ENCODE data around the gene AIFM3.

The AIFM3 gene

GRCh38 chr22:21010426-21011113, 43.5 kb downstream of the AIFM3 start:
- no peak for DNase-seq

GRCh38 chr22:21012446-21013407, 45.7 kb downstream of the AIFM3 start:
- no peak for DNase-seq

- no peak for DNase-seq
Measured at GRCh38 chr22:21013657-21014201, 46.7 kb downstream of the AIFM3 start.

- peak; percentile 86 for DNase-seq
Measured at GRCh38 chr22:21014202-21014725, 47.2 kb downstream of the AIFM3 start.

GRCh38 chr22:21014726-21015465, 47.8 kb downstream of the AIFM3 start, which contains the start of gene P2RX6:
Gene P2RX6, plus strand, starts transcription at chr22:21015165. Its CDS starts 10 bp downstream, at chr22:21015175.
- peak; percentile 47 for DNase-seq

GRCh38 chr22:21015466-21016006, 48.5 kb downstream of the AIFM3 start:
- DNase-seq: no peak

- no peak for DNase-seq
Measured at GRCh38 chr22:21016644-21017420, 49.8 kb downstream of the AIFM3 start.

- no peak for DNase-seq
Measured at GRCh38 chr22:21018314-21018713, 51.3 kb downstream of the AIFM3 start.

- DNase-seq: no peak
Measured at GRCh38 chr22:21020802-21021429, 53.9 kb downstream of the AIFM3 start.

GRCh38 chr22:21022507-21022906, 55.5 kb downstream of the AIFM3 start:
- no peak for DNase-seq

GRCh38 chr22:21022955-21023614, 56.0 kb downstream of the AIFM3 start:
- DNase-seq: no peak

GRCh38 chr22:21025266-21025665, 58.2 kb downstream of the AIFM3 start:
- DNase-seq: no peak

GRCh38 chr22:21025763-21026755, 59.0 kb downstream of the AIFM3 start:
- no peak for DNase-seq

GRCh38 chr22:21026783-21027692, 60.0 kb downstream of the AIFM3 start:
- DNase-seq: no peak

GRCh38 chr22:21028277-21029251, 61.5 kb downstream of the AIFM3 start:
- DNase-seq: no peak

GRCh38 chr22:21029486-21030025, 62.5 kb downstream of the AIFM3 start:
- DNase-seq: no peak
